GM19043 (cell line): Measurements from ENCODE around the gene PHF13.
"Not testable (repeated sequence)": the region's sequence is repeated elsewhere in the genome, so short reads cannot be mapped to it uniquely, and the experiment has no call there.

Source experiments
- ATAC-seq: cut with Tn5 transposase; IDR thresholded peaks from one replicate; pipeline ENCODE4 v1.9.1; 2021; ENCODE audit warnings: low read depth; ENCODE audit not compliant: unreplicated experiment

The PHF13 gene

GRCh38 chr1:6627031-6627430, 13.5 kb downstream of the PHF13 start:
- ATAC-seq, result no peak

DNA sequence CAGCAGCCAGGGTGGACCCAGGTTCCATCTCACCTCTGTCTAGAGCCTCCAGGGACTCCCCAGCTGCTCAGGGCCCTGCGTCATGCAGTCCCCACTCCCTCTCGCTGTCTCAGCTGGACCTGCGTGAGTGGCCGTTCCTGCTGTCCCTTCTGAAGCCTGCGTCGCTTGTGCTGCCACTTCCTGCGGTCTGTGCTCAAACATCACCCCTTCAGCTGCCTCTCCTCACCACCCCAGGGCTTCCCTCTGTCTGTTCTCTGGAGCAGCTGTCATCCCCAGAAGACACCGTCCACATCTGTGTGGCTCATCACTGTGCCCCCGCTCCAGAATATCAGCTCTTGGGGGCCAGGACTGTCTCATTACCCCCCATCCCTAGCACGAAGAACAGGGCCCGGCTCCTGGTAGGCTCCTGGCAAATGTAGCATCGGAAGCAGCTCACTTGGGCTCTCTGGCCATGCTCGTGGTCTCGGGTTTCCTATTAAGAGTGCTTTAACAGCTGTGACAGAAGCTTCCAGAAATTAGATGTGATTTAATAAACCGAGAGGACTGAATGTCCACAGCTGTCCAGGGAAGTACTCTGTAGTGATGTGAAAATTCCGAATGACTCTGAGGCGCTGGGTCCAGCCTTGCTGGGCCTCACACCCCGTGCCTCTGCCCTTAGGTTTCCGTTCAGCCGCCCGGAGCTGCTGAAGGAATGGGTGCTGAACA, 14.5 kb downstream of the PHF13 start:
- no peak for ATAC-seq

DNA sequence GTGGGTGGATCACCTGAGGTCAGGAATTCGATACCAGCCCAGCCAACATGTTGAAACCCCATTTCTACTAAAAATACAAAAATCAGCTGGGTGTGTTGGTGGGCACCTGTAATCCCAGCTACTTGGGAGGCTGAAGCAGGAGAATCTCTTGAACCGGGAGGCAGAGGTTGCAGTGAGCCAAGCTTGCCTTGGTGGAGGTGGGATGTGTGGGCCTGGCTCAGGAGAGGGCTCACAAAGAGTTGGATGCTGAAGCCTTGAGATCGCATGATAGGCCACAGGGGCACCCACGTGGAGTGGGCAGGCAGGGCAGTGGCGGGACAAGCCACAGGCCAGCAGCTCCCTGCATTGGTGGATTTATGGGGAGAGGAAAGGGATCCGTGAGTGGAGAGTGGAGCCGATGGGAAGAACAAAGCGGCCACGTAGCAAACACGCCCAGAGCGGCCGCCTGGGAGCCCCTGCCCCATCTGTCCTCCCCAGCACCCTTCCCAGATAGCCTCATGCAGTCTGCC, 15.5 kb downstream of the PHF13 start:
- no peak for ATAC-seq

- ATAC-seq, result no peak
These were observed 16.5 kb downstream of the PHF13 start for GRCh38 chr1:6630027-6630426.

DNA sequence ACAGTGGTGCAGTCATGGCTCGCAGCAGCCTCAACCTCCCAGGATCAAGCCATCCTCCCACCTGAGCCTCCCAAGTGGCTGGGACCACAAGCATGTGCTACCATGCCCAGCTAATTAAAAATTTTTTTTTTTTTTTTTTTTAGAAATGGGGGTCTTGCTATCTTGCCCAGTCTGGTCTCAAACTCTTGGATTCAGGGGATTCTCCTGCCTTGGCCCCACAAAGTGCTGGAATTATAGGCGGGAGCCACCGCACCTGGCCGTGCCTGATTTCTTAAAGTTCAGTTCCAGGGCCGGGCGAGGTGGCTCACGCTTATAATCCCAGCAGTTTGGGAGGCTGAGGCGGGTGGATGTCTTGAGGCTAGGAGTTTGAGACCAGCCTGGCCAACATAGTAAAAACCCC, 17.5 kb downstream of the PHF13 start:
- no peak for ATAC-seq

DNA sequence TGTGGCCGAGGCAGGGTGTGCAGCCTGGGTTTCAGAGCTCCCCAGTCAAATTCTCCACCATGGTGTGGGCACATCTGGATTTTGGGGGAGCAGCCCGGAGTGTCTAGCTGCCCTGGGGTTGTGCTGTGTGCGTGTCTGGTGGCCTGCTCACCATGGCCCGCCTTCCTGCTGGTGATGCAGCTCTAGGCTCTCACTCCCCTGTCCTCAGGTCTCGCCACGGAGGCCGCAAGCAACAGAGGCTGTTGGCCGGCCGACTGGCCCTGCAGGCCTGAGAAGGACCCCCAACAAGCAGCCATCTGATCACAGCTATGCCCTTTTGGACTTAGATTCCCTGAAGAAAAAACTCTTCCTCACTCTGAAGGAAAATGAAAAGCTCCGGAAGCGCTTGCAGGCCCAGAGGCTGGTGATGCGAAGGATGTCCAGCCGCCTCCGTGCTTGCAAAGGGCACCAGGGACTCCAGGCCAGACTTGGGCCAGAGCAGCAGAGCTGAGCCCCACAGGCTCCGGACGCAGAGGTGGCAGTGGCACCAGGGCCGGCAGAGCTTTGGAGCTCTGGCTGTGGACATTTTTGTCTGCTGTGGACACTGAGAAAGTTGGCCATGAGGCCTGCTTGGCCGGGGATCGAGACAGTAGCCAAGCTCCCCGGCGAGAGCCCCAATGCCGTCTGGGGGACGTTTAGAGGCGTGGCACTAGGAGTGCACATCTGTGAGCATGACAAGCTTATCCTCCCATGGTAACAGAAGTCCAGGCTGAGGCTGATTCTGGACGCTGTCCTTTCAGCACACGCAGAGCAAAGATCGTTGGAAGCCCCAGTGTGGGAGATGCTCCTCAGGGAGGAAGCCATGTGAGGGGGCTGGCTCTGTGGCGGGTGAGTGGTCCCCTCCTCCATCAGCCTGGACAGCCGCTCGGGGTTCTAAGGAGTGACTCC, 19.3 kb downstream of the PHF13 start:
- no peak for ATAC-seq

DNA sequence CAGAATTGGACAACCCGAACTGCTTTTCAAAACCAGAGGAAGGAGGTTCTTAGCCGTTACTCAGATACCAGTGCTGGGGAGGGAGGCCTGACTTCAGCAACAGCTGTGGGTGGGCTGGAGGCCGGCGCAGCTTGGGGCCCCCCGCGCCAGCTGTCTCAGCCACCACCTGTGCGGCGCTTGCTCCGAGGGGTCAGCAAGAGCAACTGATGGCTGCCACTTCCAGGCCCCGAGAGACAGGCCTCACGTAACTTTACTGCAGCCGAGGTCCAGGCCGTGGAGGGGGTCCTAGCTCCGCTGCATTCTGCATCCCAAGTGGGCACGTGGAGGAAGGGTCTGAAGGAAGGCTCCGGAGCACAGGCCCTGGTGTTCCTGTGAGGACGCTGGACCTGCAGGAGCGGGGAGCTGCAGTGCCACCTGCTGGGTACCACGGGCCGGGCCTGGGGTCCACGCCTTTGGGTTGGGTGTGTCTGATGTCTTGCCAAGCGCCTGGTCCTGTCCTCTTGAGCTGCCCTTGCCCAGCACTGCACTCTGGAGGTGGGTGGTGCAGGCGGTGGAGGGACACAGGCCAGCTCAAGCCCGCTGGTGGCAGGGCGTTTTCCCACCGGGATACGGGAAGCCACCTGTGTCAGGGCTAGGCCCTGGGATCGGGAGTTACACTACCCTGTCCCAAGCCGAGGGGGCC, 21.0 kb downstream of the PHF13 start:
- ATAC-seq, result no peak

DNA sequence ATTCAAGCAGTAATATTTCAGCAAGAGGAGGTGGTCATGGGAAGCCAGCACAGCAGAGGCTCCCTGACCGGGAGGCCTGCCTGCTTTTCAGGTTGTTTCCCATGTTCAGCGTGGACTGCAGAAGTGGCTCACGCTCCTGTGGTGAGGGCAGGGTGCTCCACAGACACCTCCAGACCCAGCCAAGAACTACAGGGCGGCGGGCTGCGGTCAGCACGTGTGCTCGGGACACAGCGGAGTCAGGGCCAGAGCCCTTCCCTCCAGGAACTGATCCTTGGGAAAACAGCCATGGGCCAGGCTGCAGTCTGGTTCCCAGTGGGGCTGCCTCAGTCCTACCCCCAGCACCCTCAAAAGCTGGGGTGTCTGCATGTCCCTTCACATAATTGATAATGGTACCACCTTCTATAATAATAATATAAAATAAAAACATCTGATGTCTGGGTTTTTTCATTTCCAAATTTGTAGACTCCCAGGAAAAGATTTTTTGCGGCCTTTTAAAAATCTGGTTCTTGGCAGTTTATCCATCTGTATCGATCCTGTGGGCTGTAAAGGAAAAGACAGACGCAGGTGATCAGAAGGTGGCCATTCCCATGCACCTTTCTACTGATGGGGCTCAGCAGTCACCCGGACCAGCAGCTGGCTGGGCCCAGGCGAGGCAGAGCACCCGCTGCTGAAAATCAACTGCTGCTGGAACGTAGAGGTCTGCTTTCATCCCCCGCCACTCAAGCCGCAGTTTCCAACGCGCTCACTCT, 21.8 kb downstream of the PHF13 start:
- no peak for ATAC-seq

DNA sequence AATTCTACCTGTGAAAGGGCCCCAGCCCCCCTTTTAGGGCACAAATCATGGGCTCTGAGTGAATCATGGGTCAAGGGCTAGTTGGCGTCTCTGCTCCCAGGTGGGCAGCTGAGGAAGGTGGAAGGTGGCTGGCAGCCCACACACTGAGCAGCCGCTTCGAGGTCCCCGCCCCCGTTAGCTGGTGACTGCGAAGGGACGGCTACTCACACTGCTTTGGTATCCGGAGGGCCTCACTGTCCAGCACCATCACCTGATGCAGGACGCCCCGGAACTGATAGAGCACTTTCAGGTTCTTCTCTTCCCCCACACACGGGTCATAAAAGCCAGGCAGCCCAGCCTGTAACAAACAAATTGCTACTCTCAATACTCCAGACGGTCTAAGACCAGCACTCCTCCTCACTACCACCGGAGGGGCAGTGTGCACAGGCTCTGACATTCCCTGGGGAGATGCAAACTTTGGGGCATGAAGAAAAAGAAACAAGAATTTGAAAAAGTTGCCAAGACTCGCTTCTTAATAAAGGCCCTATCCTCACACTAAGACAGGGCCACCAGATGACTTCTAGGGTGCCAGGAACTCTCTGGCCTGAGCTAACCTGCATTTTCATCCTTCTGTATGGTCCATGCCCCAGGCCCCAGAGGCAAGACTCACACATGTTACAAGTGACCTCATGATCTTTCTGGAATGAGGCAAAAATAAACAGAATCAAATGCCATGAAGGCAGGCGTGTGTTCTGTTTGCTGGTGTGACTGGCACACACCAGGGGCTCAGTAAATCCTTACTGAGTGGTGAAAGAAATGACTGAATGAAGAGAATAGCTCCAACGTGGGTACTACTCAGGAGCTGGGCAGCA, 22.6 kb downstream of the PHF13 start:
- ATAC-seq, result no peak

- ATAC-seq, result not testable (repeated sequence)
These were observed 23.2 kb downstream of the PHF13 start for GRCh38 chr1:6636778-6637177.

DNA sequence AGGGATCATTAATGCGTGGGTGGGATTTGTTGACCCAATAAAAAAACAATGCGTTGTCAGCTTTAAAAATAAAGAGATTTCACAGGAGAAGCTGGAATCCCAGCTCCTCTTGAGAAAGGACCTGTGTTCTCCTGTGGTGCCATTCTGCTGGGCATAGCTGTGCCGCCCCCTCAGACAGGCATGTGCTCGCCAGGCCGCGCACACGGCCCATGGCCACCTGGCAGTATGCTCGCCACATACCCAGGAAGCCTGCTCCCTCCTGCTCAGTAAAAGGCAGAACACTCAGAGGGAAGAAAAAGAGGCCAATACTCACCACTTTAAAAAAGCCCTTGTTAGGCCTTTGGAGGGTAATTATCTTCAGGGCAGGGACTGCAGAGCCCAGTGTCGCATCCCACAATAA, 24.2 kb downstream of the PHF13 start:
- no peak for ATAC-seq

DNA sequence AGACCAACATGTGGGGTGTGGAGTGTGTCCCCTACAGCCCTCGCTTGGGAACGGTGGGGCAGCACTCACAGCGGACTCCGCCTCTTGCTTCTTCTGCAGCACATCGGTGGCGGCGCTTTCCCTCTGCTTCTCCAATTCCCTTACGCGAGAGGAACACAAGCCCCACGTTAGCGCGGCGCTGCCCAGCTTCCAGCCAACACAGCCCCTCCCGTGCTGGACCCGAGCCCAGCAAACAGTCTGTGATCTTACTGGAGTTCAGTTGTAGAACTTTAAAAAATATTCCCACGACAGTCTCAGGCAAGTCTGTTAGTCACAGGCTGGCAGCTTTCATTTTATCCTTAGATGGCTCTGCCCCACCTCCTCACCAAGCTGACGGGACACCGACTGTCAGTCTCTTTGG, 24.7 kb downstream of the PHF13 start:
- ATAC-seq, result no peak

DNA sequence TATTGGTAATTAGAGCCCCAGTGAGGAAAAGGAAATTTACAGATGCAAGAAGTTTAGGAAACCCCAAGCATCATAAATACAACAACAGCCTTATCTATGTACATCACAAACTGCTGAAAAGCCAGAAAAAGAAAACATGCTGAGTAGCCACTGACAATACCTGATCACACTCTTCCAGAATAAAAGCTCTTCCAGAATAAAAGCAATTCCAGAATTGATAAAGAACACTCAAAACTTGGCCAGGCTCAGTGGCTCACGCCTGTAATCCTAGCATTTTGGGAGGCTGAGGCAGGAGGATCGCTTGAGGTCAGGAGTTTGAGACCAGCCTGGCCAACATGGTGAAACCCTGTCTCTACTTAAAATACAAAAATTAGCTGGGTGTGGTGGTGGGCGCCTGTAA, 27.3 kb downstream of the PHF13 start:
- not testable (repeated sequence) for ATAC-seq

DNA sequence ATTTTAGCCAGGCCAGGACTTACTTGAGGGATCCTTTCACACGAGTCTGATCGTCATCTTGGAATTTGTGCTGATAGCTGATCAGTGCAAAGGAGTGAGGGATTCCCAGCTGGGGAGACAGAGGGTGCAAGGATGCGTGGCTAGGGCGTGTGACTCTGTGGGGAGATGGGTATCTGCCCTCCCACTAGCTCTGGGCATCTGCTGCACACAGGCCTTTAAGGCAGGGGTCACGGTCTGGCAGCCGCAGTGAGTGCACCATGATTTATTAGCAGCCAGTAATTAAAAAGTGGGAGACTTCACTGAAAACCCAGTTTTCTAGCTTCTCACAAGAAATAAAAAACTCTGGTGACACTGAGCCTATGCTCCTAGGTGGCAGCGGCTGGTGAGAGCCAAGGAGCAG, 31.5 kb downstream of the PHF13 start:
- no peak for ATAC-seq

DNA sequence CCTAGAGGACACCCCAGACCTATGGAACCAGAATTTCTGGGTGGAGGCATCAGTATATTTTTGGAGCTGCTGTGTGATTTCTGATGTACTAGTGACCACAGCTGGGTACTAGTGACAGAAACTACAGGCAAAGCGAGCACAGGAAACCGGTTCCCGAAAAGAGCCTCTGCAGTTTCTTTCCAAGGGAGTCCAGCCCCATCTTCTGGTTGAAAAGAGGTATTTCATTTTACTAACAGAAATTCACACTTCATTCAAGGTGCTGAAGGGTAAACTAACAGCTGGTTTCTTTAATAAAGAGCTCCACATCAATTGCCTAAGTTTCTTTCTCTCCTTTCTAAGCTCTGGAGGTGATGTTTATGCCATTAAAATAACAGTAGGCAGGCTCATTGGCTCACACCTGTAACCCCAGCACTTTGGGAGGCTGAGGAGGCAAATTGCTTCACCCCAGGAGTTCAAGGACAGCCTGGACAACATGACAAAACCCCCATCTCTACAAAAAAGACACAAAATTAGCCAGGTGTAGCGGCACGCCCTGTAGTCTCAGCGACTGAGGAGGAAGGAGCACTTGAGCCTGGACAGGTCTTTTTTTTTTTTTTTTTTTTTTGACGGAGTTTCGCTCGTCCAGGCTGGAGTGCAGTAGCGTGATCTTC, 33.1 kb downstream of the PHF13 start:
- ATAC-seq, result no peak

DNA sequence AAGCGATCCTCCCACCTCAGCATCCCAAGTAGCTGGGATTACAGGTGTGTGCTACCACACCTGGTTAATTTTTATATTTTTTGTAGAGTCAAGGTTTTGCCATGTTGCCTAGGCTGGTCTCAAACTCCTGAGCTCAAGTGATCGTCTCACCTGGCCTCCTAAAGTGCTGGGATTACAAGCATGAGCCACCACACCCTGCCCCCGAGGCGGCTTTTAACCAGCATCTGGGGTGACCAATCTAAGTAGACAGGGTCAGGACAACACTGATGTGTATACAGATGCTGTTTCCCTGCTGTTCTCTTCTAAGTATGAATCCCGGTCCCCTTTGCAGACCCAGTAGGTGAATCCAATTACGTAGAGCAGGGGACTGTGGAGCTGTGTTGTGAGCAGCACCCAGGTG, 35.0 kb downstream of the PHF13 start:
- ATAC-seq, result no peak

DNA sequence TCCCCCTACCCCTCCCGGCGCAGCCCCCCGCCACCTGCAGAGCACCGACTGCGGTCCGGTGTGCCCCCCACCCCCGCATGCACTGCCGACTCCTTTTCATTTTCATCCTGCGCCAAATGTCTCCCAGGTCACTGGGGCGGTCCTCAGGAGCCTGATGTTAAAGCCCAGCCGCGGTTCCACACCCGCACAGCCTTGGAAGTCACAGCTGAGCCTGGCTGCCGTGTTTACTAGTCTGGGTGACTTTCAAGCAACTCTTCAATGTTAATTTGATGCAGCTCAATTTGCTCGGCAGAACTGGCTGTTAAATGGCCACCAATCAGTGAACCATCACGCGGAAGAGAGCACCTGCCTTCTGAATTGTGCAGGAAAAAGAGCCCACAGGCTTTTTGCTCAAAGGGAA, 38.4 kb downstream of the PHF13 start:
- ATAC-seq, result no peak

GRCh38 chr1:6652986-6653385, 39.5 kb downstream of the PHF13 start:
- no peak for ATAC-seq
